ENCODE measurements around the gene AP5M1. TPM values are rescaled to one million over a fixed set of nuclear protein-coding genes. Genes with fewer than 3 reads are reported as not detected.
A peak's percentile ranks its signal among the peaks of the same experiment; 100 is the strongest.
"Not testable (repeated sequence)": the region's sequence is repeated elsewhere in the genome, so short reads cannot be mapped to it uniquely, and the experiment has no call there.

The AP5M1 gene
- polyA plus RNA-seq (2013, experiment 1 of 2), result 23.1 TPM
- polyA plus RNA-seq (2013, experiment 2 of 2), result 23.9 TPM

- H4K91ac ChIP-seq (ENCODE audit: low read length), result peak within 1 kb of the TSS; percentile 90
Observed at GRCh38 chr14:57268161-57269069, at the start of gene AP5M1, which contains the start of gene EXOC5. AP5M1 (plus strand) TSS chr14:57268971; CDS start chr14:57269315, 344 bp downstream. EXOC5 (minus strand) TSS chr14:57268905; CDS start chr14:57268648, 257 bp downstream.

GRCh38 chr14:57221931-57222330, 46.8 kb upstream of the AP5M1 start:
- DNase-seq, result no peak
- WGBS, result 80% methylated on average over 1 of the region's 3 CpGs
- Histone ChIP-seq H2BK15ac (ENCODE audit: low read depth, poor library complexity, severe bottlenecking) (no peak overlapping the region), H3K9ac (ENCODE audit: low read length) (no peak overlapping the region), H2AK5ac (ENCODE audit: low read length, severe bottlenecking) (no peak overlapping the region), H4K8ac (ENCODE audit: low read length) (no peak overlapping the region), H3K9me3 (ENCODE audit: control insufficient read depth, low read length) (no peaks in the 10 kb centered on the region), H3K14ac (ENCODE audit: low read length in 2 of 2) (no peak overlapping the region), H3K4me1 (ENCODE audit: control insufficient read depth, insufficient read depth, low read depth, low read length) (no peaks in the 10 kb centered on the region), H3K27ac (ENCODE audit: low read length, poor library complexity, severe bottlenecking) (no peak overlapping the region), H4K91ac (ENCODE audit: low read length) (no peak overlapping the region), H3K4ac (ENCODE audit: low read depth in 1 of 2, low read length in 2 of 2) (no peak overlapping the region), H3K18ac (ENCODE audit: low read depth in 1 of 2, low read length in 2 of 2) (no peak overlapping the region), H3K4me2 (ENCODE audit: low read length, poor library complexity, severe bottlenecking) (no peak overlapping the region), H3K23ac (ENCODE audit: low read length in 2 of 2) (no peak overlapping the region), H3K36me3 (ENCODE audit: control insufficient read depth in 1 of 2, insufficient read depth in 2 of 2, low read depth in 1 of 2, low read length in 2 of 2) (peaks cover 0 to 62% of the 10 kb centered on the region in 2 experiments), H2AFZ (ENCODE audit: low read depth, low read length) (no peak overlapping the region), H3K4me3 (ENCODE audit: insufficient read depth in 1 of 2, low read depth in 1 of 2, low read length in 2 of 2) (no peak overlapping the region), H2BK12ac (ENCODE audit: low read length in 2 of 2) (no peak overlapping the region), H2BK5ac (ENCODE audit: low read depth, low read length, poor library complexity, severe bottlenecking) (no peak overlapping the region), H3K27me3 (ENCODE audit: control insufficient read depth in 1 of 2, insufficient read depth in 1 of 2, low read length in 2 of 2) (no peaks in the 10 kb centered on the region), H2BK120ac (ENCODE audit: low read depth, low read length) (no peak overlapping the region), H3K79me1 (replicated peaks; ENCODE audit: low read length, poor library complexity, severe bottlenecking) (peaks cover 8% of the 10 kb centered on the region)

More at GRCh38 chr14:57268161-57269069, at the start of gene AP5M1, which contains the start of gene EXOC5:
- Histone ChIP-seq H3K27ac (ENCODE audit: low read length, poor library complexity, severe bottlenecking) (peak within 1 kb of the TSS; percentile 88), H2BK120ac (ENCODE audit: low read depth, low read length) (peak within 1 kb of the TSS; percentile 85), H2BK15ac (ENCODE audit: low read depth, poor library complexity, severe bottlenecking) (peak within 1 kb of the TSS; percentile 94), H2BK12ac (ENCODE audit: low read length in 2 of 2) (peak within 1 kb of the TSS in 1 of 2 experiments; percentile 27), H3K14ac (ENCODE audit: low read length in 2 of 2) (peak within 1 kb of the TSS in 1 of 2 experiments; percentile 44), H3K36me3 (ENCODE audit: control insufficient read depth in 1 of 2, insufficient read depth in 2 of 2, low read depth in 1 of 2, low read length in 2 of 2) (peaks cover 0 to 8% of the 10 kb centered on the region in 2 experiments), H4K8ac (ENCODE audit: low read length) (peak within 1 kb of the TSS; percentile 96), H3K23ac (ENCODE audit: low read length in 2 of 2) (no peak within 1 kb of the TSS), H3K18ac (ENCODE audit: low read depth in 1 of 2, low read length in 2 of 2) (peak within 1 kb of the TSS; percentile 96 to 97), H2AFZ (ENCODE audit: low read depth, low read length) (peak within 1 kb of the TSS; percentile 15), H3K4ac (ENCODE audit: low read depth in 1 of 2, low read length in 2 of 2) (peak within 1 kb of the TSS; percentile 49 to 98), H3K27me3 (ENCODE audit: control insufficient read depth in 1 of 2, insufficient read depth in 1 of 2, low read length in 2 of 2) (no peaks in the 10 kb centered on the region), H3K9ac (ENCODE audit: low read length) (peak within 1 kb of the TSS; percentile 94), H3K4me1 (ENCODE audit: control insufficient read depth, insufficient read depth, low read depth, low read length) (no peaks in the 10 kb centered on the region), H3K79me1 (replicated peaks; ENCODE audit: low read length, poor library complexity, severe bottlenecking) (peaks cover 2% of the 10 kb centered on the region), H2AK5ac (ENCODE audit: low read length, severe bottlenecking) (no peak within 1 kb of the TSS), H3K4me2 (ENCODE audit: low read length, poor library complexity, severe bottlenecking) (peak within 1 kb of the TSS; percentile 83), H3K4me3 (ENCODE audit: insufficient read depth in 1 of 2, low read depth in 1 of 2, low read length in 2 of 2) (peak within 1 kb of the TSS; percentile 81 to 87), H2BK5ac (ENCODE audit: low read depth, low read length, poor library complexity, severe bottlenecking) (peak within 1 kb of the TSS; percentile 75), H3K9me3 (ENCODE audit: control insufficient read depth, low read length) (no peaks in the 10 kb centered on the region)
- DNase-seq, result peak; percentile 94
- WGBS, result under 1% methylated on average over 75 of the region's 76 CpGs

GRCh38 chr14:57227083-57227482, 41.7 kb upstream of the AP5M1 start:
- no peak overlapping the region for H3K4ac ChIP-seq (ENCODE audit: low read depth in 1 of 2, low read length in 2 of 2)
- no peaks in the 10 kb centered on the region for H3K4me1 ChIP-seq (ENCODE audit: control insufficient read depth, insufficient read depth, low read depth, low read length)
- H3K9ac ChIP-seq (ENCODE audit: low read length), result no peak overlapping the region
- H2BK5ac ChIP-seq (ENCODE audit: low read depth, low read length, poor library complexity, severe bottlenecking), result no peak overlapping the region
- H3K36me3 ChIP-seq (ENCODE audit: control insufficient read depth in 1 of 2, insufficient read depth in 2 of 2, low read depth in 1 of 2, low read length in 2 of 2), result peaks cover 0 to 69% of the 10 kb centered on the region in 2 experiments
- no peak for DNase-seq
- H3K23ac ChIP-seq (ENCODE audit: low read length in 2 of 2), result no peak overlapping the region
- H2BK120ac ChIP-seq (ENCODE audit: low read depth, low read length), result no peak overlapping the region
- H3K27ac ChIP-seq (ENCODE audit: low read length, poor library complexity, severe bottlenecking), result no peak overlapping the region
- no peaks in the 10 kb centered on the region for H3K9me3 ChIP-seq (ENCODE audit: control insufficient read depth, low read length)
- H3K14ac ChIP-seq (ENCODE audit: low read length in 2 of 2), result no peak overlapping the region
- no peak overlapping the region for H4K8ac ChIP-seq (ENCODE audit: low read length)
- no peak overlapping the region for H4K91ac ChIP-seq (ENCODE audit: low read length)
- no peak overlapping the region for H2BK15ac ChIP-seq (ENCODE audit: low read depth, poor library complexity, severe bottlenecking)
- no peak overlapping the region for H2AK5ac ChIP-seq (ENCODE audit: low read length, severe bottlenecking)
- no peaks in the 10 kb centered on the region for H3K27me3 ChIP-seq (ENCODE audit: control insufficient read depth in 1 of 2, insufficient read depth in 1 of 2, low read length in 2 of 2)
- H3K79me1 ChIP-seq (replicated peaks; ENCODE audit: low read length, poor library complexity, severe bottlenecking), result peaks cover 6% of the 10 kb centered on the region
- no peak overlapping the region for H3K4me2 ChIP-seq (ENCODE audit: low read length, poor library complexity, severe bottlenecking)
- no peak overlapping the region for H3K18ac ChIP-seq (ENCODE audit: low read depth in 1 of 2, low read length in 2 of 2)
- H2AFZ ChIP-seq (ENCODE audit: low read depth, low read length), result no peak overlapping the region
- no peak overlapping the region for H3K4me3 ChIP-seq (ENCODE audit: insufficient read depth in 1 of 2, low read depth in 1 of 2, low read length in 2 of 2)
- H2BK12ac ChIP-seq (ENCODE audit: low read length in 2 of 2), result no peak overlapping the region
- 100% methylated on average over 2 of the region's 2 CpGs for WGBS

- H3K27ac ChIP-seq (ENCODE audit: low read length, poor library complexity, severe bottlenecking); H3K4me3 ChIP-seq (ENCODE audit: insufficient read depth in 1 of 2, low read depth in 1 of 2, low read length in 2 of 2); DNase-seq; H3K18ac ChIP-seq (ENCODE audit: low read depth in 1 of 2, low read length in 2 of 2); H4K8ac ChIP-seq (ENCODE audit: low read length); H3K9ac ChIP-seq (ENCODE audit: low read length); H3K4me2 ChIP-seq (ENCODE audit: low read length, poor library complexity, severe bottlenecking); H2BK12ac ChIP-seq (ENCODE audit: low read length in 2 of 2); H4K91ac ChIP-seq (ENCODE audit: low read length); H2AFZ ChIP-seq (ENCODE audit: low read depth, low read length); H3K4me1 ChIP-seq (ENCODE audit: control insufficient read depth, insufficient read depth, low read depth, low read length); H3K23ac ChIP-seq (ENCODE audit: low read length in 2 of 2); H2BK5ac ChIP-seq (ENCODE audit: low read depth, low read length, poor library complexity, severe bottlenecking); H2BK15ac ChIP-seq (ENCODE audit: low read depth, poor library complexity, severe bottlenecking); H2AK5ac ChIP-seq (ENCODE audit: low read length, severe bottlenecking); H3K27me3 ChIP-seq (ENCODE audit: control insufficient read depth in 1 of 2, insufficient read depth in 1 of 2, low read length in 2 of 2); H3K79me1 ChIP-seq (replicated peaks; ENCODE audit: low read length, poor library complexity, severe bottlenecking); H3K4ac ChIP-seq (ENCODE audit: low read depth in 1 of 2, low read length in 2 of 2); H3K9me3 ChIP-seq (ENCODE audit: control insufficient read depth, low read length); H3K14ac ChIP-seq (ENCODE audit: low read length in 2 of 2); H2BK120ac ChIP-seq (ENCODE audit: low read depth, low read length): not testable (repeated sequence)
- 100% methylated on average over 2 of the region's 2 CpGs for WGBS
- H3K36me3 ChIP-seq (ENCODE audit: control insufficient read depth in 1 of 2, insufficient read depth in 2 of 2, low read depth in 1 of 2, low read length in 2 of 2), result peaks cover 0 to 73% of the 10 kb centered on the region in 2 experiments
Observed at GRCh38 chr14:57228320-57228719, 40.5 kb upstream of the AP5M1 start.

Measured in mesenchymal stem cell (in vitro differentiated cells and primary cell).